HG03558 (cell line): ENCODE data around the gene CCZ1B.
"Not testable (repeated sequence)": the region's sequence is repeated elsewhere in the genome, so short reads cannot be mapped to it uniquely, and the experiment has no call there.

ENCODE experiments used
- ATAC-seq: cut with Tn5 transposase; IDR thresholded peaks from one replicate; pipeline ENCODE4 v1.9.1; 2021; ENCODE audit warnings: moderate number of reproducible peaks; ENCODE audit not compliant: unreplicated experiment; ENCODE audit errors: extremely low read depth

The CCZ1B gene

DNA sequence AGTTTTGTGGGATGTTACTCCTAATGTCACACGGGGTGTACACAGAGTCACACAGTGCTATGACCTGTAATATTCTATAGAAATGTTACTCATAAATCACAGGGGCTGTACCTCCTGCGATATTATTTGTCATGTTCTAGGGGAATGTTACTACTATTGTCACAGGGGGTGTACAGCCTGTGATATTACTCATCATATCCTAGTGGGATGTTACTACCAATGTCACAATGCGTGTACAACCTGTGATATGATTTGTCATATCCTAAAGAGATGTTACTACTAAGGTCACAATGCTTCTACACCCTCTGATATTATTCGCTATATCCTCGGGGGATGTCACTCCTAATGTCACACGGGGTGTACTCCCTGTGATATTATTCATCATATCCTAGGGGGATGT, 7.6 kb upstream of the CCZ1B start:
- ATAC-seq: no peak

GRCh38 chr7:6831018-6831725, 5.1 kb upstream of the CCZ1B start:
- no peak for ATAC-seq

DNA sequence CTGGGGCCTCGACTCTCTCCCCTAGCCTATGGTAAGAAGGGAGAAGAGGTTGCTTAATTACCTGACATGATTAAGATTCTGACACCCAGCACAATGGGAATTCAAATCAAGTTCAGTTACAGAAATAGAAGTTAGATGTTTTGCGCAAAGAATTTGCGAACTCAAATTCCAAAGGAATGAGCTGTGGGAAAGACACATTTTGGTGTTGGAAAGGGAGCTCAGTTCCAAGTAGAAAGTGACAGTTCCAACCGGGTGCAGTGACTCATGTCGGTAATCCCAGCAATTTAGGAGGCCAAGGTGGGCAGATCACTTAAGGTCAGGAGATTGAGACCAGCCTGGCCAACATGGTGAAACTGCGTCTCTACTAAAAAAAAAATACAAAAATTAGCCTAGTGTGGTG, 4.0 kb upstream of the CCZ1B start:
- not testable (repeated sequence) for ATAC-seq

- not testable (repeated sequence) for ATAC-seq
These were observed 3.5 kb upstream of the CCZ1B start for GRCh38 chr7:6829616-6830015.

GRCh38 chr7:6827180-6827579, 1.1 kb upstream of the CCZ1B start:
- not testable (repeated sequence) for ATAC-seq

GRCh38 chr7:6825236-6826125, 594 bp downstream of the CCZ1B start:
- ATAC-seq: peak; percentile 11

DNA sequence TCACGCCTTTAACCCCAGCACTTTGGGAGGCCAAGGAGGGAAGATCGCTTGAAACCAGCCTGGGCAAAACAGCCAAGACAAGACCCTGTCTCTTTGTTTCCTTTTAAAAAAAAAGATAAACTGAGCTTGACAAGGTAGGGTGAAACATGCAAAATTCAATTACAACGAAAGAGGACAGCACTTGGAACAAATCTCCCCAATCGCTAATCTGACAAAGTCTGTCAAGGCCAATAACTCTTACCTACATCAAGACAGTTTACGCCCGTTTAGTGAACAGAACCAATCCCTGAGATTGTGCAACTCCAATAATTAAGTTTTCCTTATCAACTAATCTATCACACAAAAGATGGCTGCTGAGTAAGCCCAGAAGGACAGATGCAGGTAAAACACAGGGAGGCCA, 4.5 kb downstream of the CCZ1B start:
- not testable (repeated sequence) for ATAC-seq

DNA sequence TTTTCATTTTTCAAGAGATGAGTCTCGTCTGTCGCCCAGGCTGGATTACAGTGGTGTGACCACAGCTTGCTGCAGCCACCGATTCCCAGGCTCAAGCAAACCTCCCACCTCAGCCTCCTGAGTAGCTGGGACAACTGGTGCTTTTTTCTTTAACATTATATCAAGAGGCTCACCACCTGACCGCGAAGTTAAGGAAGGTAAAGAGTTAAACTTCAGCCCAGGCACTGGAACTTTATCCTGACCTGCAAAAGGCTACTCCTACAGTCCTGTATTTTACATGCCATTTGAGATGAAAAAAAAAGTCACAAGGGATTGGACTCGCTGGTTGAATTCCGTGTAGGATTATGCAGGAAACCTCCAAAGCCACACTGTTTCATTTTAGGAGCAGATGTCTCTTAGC, 10.6 kb downstream of the CCZ1B start:
- ATAC-seq: not testable (repeated sequence)

- ATAC-seq: not testable (repeated sequence)
These were observed 13.1 kb downstream of the CCZ1B start for GRCh38 chr7:6813011-6813410.

- ATAC-seq: not testable (repeated sequence)
These were observed 18.1 kb downstream of the CCZ1B start for GRCh38 chr7:6807959-6808358.

DNA sequence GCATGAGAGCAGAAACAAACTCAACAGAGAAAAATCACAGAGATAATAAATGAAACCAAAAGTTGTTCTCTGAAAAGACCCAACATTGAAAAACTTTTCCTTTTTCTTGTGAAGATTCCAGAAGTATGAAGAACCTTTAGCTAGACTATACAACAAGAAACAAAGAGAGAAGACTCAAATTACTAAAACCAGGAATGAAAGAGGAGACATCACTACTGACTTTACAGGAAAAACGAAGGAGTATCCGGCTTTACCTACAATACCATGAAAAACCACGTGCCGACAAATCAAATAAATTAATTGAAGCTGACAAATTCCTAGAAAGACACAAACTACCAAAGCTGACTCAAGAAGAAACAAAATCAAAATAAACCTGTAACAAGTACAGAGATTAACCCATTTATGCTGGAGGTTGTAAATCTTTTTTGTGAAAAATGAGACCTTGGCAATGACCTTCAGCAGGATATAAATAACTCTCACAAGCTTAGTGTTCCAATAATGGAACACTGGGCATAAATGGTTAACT, 18.6 kb downstream of the CCZ1B start:
- ATAC-seq: not testable (repeated sequence)

- not testable (repeated sequence) for ATAC-seq
These were observed 25.7 kb downstream of the CCZ1B start for GRCh38 chr7:6800331-6800730.

DNA sequence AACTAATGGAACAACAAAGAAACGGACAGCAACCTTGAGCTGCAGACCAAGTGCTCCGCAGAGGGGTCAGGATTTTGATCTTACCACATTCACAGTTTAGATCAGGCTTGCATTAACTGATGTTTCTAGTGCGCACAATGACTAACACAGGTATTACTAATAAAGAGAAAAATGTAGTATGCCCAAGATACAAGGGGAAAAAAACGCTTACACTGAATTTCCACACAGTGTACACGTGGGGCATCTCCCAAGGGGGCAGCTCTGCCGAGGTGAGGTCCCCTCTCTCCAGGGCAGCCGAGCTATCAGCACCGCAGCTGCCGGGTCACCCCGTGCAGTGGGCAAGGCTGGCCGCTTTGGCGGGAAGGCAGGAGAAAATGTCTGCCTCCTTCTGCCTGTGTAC, 26.2 kb downstream of the CCZ1B start:
- ATAC-seq: not testable (repeated sequence)

DNA sequence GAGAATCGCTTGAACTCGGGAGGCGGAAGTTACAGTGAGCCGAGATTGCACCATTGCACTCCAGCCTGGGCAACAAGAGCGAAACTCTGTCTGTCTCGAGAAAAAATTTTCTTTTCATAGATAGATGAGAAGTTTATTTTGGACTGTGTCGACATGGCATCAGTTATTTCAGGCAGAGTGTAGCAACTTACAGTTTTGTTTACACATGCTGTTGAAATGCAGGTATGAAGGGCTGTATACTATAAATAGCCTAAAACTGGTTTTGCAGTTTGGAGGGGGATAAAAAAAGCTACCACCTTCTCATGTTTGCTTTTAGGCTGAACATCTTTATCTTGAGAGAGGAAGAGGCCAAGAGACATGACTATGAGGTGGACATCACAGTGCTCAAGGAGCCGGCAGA, 28.0 kb downstream of the CCZ1B start:
- ATAC-seq: not testable (repeated sequence)

GRCh38 chr7:6797218-6797617, 28.9 kb downstream of the CCZ1B start:
- ATAC-seq: not testable (repeated sequence)

DNA sequence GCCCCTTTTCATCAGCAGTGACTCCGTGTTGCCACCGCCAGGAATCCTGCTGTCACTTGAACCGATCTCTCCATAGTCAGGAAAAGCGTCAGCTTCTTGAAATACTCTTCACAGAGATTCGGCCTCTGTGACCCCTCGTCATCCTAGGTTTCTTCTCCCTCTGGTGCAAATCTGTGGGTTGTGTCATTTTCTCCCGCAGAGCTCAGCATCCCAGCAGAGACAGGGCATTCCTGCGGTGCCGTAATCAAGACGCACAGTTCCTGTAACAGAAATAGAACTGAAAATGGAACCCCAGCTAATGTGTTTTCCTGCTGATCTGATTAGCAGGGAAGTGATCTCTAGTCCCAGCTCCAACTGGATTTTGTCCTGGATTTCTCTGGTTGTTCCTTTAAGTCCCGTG, 31.8 kb downstream of the CCZ1B start:
- not testable (repeated sequence) for ATAC-seq

DNA sequence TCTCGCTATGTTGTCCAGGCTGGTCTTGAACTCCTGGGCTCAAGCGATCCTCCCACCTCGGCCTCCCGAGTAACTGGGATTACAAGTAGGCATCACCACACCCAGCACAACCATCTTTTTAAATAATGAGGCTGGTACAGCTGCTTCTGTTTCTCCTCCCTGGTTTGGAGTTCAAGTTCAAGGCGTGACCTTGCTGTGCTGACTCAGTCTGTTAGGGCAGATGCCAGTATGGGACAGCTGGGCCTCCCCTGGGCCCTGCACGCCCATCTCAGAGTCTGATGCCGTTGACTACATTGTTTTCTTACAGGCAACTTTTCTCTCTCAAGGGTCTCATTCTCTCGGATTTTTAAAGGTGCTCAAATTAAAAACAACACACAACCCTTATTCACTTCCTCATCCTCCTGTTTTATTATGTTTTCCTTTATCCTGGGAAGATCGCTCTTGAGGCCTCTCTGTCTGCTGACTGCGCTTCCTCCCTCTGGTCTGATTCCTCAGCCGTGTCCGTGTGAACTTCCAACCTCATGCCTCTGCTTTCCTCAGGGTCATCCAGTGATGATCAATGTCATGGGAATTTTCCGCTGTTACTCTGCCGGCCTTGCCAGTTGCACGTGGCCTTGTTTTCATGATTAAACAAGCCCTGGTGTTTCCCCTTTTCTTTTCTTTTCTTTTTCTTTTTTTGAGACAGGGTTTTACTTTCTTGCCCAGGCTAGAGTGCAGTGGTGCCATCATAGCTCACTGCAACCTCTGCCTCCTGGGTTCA, 33.8 kb downstream of the CCZ1B start:
- not testable (repeated sequence) for ATAC-seq

- not testable (repeated sequence) for ATAC-seq
These were observed 36.7 kb downstream of the CCZ1B start for GRCh38 chr7:6789353-6789752.

GRCh38 chr7:6781581-6781980, 44.5 kb downstream of the CCZ1B start:
- ATAC-seq: not testable (repeated sequence)

DNA sequence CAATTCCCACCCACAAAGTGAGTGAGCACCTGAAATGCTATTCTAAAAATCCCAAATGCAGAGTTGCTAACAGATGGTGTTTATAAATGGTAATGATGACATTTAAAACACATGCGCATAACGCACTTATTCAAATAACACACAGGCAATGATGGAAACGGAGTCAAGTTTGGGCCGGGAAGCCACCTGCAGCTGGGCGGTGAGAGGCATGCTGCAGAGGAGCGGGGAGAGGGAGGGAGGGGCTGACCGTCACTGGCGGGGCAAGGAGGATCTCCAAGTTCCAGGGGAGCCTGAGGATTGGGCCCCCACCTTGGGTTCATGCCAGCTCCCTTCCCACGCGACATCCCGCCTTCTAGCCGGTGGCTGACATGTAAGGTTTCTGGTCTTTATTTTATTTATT, 64.9 kb downstream of the CCZ1B start:
- not testable (repeated sequence) for ATAC-seq
